ENCODE results near the gene RNF169. TPM values are rescaled to one million over a fixed set of nuclear protein-coding genes. Genes with fewer than 3 reads are reported as not detected.

RNF169 gene
- polyA plus RNA-seq, 1 donor from 2014 or later = 1.1 TPM

DNA sequence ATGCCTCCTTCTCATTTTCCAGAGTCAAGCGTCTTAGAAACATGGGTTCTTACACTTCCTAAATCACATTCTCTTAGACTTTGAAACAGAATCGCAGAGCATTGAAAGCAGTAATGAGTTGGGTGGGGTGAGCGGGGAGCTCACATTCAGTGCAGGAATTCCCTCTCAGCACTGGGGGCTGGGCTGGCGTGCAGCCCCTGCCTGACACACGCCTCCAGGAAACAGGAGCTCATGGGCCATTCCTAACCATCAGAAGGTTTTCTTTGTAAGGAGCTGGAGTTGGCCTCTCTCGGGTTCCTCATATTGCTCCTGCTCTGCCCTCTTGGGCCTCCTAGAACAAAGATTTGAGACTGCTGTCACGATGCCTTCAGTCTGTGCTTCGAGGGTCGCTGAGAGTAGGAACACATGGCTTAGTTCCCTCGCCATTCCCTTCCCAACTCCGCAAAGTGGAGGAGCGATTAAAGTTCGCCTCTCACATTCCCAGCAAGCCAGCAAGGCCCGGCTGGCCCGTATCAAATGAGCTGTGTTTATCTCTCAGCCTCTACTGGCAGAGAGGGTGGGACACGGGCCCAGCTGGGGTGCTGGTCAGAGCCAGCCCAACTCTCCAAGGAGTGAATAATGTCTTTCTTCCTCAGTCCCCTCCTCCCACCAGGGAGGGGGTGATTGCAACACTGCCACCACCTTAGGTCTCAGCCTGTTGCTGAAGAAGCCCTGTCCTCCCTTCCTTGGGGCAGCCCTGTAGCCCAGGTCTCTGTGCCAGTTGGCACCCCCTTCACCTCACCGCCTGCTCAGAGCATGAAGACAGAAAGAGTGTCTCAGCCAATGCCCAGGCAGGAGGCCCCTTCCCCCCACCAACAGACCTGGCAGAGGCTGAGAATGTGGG lies 27.8 kb upstream of the RNF169 start:
- Mint-ChIP-seq H3K27me3 (peaks cover 12% of the 10 kb centered on the region), H3K36me3 (no peaks in the 10 kb centered on the region), H3K9me3 (no peaks in the 10 kb centered on the region), H3K27ac (no peak overlapping the region), H3K4me3 (no peak overlapping the region), H3K4me1 (no peaks in the 10 kb centered on the region)

DNA sequence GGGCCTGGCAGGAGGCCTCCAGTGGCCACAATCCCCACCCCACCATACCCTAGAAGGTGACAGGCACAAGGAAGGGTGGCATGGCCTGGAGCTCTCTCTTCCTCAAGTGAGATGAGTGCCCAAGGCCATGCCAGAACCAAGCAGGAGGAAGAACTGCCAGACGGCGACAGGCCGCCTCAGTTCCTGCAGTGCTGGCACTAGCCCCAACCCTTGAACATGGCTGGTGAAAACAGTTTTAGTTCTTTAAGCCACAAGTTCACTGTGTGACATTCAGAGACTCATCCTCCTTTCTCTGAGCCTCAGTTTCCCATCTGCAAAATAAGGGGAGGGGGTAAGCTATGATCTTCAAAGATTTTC lies 27.2 kb upstream of the RNF169 start:
- peaks cover 0 to 1% (median 0%) of the 10 kb centered on the region in 3 donors for H3K4me1 Mint-ChIP-seq
- H3K36me3 Mint-ChIP-seq = no peaks in the 10 kb centered on the region
- no peak overlapping the region for H3K27ac Mint-ChIP-seq
- peaks cover 14% of the 10 kb centered on the region for H3K27me3 Mint-ChIP-seq
- H3K4me3 Mint-ChIP-seq = no peak overlapping the region
- H3K9me3 Mint-ChIP-seq = no peaks in the 10 kb centered on the region

DNA sequence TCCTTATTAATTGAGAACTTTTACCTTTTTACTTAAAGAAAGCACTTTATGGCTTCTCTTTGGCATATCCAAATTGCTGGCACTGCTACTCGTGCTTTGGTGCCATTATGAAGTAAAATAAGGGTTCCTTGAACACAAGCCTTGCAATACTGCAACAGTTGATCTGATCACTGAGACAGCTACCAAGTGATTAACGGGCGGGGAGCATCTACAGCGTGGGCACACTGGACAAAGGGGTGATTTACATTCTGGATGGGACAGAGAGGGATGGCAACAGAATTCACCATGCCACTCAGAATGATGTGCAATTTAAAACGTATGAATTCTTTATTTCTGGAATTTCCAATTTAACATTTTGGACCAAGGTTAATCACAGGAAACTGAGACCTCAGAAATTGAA lies 25.1 kb upstream of the RNF169 start:
- Mint-ChIP-seq H3K27ac (no peak overlapping the region), H3K4me1 (peaks cover 0 to 2% (median 0%) of the 10 kb centered on the region in 3 donors), H3K9me3 (no peaks in the 10 kb centered on the region), H3K36me3 (no peaks in the 10 kb centered on the region), H3K4me3 (no peak overlapping the region), H3K27me3 (peaks cover 15% of the 10 kb centered on the region)

DNA sequence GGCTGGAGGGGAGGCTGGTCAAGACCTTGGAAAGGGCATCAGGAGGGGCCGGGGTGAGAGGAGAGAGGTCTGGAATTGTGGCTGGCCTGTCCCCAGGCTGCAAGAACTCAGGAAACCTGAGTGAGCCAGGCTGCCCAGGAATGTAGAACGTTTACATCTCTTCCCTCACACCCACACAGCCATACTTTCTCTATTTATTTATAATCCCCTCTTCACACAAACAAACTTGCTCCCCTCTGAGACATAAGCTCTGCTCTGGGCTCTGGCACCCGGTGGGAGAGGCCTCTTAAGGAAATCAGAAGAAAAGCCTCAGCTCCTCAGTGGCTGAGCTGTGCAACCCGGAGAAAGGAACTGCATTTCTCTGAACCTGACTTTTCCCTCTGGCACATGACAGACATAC lies 22.9 kb upstream of the RNF169 start:
- Mint-ChIP-seq H3K36me3 (no peaks in the 10 kb centered on the region), H3K27ac (no peak overlapping the region), H3K4me3 (no peak overlapping the region), H3K27me3 (peaks cover 26% of the 10 kb centered on the region), H3K4me1 (peaks cover 0 to 4% (median under 1%) of the 10 kb centered on the region in 3 donors), H3K9me3 (no peaks in the 10 kb centered on the region)

DNA sequence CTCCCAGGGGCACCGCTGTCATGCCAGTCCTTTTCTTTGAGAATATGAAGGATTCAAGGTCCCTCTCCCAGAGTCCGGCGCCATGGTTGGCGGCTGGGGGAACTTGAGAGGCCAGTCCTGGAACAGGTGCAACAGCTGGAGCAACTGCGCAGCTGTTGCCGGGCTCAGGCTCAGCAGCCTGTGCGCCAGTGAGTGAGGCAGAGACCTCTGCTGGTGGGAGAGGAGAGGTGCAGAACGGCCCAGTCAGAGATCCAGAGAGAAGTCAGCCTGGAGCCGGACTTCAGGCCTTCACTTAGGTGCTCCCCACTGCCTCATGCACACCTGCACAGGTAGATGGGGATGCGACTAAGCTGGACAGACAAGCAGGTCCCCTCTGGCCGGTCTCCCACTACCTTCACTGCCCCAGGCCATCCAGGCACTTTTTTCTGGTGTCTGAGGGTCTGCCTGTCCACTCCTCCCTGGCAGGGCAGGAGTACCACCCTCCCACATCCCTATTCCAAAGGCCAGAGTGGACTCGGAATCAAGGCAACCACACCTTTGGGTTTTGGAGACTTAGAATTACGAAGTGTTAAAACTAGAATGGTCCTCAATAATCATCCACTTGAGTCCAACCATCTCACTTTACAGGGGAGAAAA lies 22.0 kb upstream of the RNF169 start:
- H3K4me1 Mint-ChIP-seq = peaks cover 0 to 4% (median 4%) of the 10 kb centered on the region in 3 donors
- no peaks in the 10 kb centered on the region for H3K9me3 Mint-ChIP-seq
- H3K27ac Mint-ChIP-seq = no peak overlapping the region
- H3K27me3 Mint-ChIP-seq = peaks cover 31% of the 10 kb centered on the region
- no peaks in the 10 kb centered on the region for H3K36me3 Mint-ChIP-seq
- H3K4me3 Mint-ChIP-seq = peak overlapping the region in 1 of 4 donors; percentile 37

DNA sequence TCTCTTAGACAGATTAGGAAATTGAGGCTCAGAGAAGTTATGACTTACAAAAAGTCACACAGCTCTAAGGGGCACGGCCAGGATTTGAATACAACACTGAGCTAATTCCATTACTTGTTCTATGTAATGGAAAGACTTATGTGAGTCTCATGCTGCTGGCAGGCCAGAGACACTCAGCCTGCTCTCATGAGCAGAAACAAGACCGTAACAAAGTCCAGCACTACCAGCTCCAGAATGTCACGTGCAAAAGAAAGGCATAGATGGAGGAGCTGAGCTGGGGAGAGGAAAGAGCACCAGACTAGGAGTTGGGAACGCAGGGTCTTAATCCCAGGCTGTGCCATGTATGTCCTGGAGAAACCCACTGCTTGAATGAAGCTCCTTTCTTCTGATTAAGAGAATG lies 19.3 kb upstream of the RNF169 start:
- H3K9me3 Mint-ChIP-seq = peaks cover 0 to 1% (median 0%) of the 10 kb centered on the region in 3 donors
- no peak overlapping the region for H3K27ac Mint-ChIP-seq
- peaks cover 4% of the 10 kb centered on the region for H3K36me3 Mint-ChIP-seq
- H3K4me3 Mint-ChIP-seq = peak overlapping the region in 1 of 4 donors; percentile 29
- peaks cover 5 to 7% (median 7%) of the 10 kb centered on the region in 3 donors for H3K4me1 Mint-ChIP-seq
- H3K27me3 Mint-ChIP-seq = peaks cover 50% of the 10 kb centered on the region

DNA sequence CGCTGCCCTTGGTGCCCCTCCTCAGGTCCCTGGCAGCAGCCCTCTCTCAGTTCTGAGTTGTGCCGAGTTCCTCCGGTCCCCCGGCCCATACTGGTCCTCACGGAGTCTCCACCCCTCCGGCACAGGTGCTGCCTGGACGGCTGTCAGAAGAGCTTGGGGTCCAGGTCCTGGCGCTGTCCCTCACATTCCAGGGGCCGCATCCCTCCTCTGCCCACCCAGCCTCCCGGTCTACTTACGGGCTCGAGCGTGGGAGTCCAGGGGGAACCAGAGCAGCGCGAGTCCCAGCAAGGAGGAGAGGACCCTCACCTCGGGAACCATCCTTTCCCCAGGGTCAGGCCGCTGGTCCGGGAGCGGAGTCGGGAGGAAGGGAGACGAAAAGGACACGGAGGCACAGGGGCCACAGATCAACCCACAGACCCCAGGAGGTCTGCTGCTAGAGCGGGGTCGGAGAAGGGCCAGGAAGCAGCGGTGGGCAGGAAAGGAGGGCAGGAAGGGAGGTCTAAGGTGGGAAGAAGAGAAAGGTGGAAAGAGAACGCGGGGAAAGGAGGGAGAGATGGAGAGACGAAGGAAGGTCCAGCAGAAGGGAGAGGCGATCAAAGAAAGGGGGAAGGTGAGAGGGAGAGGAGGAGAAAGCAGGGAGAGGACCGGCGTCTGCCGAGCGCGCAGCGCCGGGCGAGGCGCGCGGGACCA lies 17.9 kb upstream of the RNF169 start:
- peak overlapping the region in 1 of 4 donors; percentile 66 for H3K4me3 Mint-ChIP-seq
- H3K9me3 Mint-ChIP-seq = peaks cover 0 to 1% (median 0%) of the 10 kb centered on the region in 3 donors
- H3K27ac Mint-ChIP-seq = no peak overlapping the region
- H3K4me1 Mint-ChIP-seq = peaks cover 5 to 7% (median 7%) of the 10 kb centered on the region in 3 donors
- H3K27me3 Mint-ChIP-seq = peaks cover 48% of the 10 kb centered on the region
- peaks cover 4% of the 10 kb centered on the region for H3K36me3 Mint-ChIP-seq

DNA sequence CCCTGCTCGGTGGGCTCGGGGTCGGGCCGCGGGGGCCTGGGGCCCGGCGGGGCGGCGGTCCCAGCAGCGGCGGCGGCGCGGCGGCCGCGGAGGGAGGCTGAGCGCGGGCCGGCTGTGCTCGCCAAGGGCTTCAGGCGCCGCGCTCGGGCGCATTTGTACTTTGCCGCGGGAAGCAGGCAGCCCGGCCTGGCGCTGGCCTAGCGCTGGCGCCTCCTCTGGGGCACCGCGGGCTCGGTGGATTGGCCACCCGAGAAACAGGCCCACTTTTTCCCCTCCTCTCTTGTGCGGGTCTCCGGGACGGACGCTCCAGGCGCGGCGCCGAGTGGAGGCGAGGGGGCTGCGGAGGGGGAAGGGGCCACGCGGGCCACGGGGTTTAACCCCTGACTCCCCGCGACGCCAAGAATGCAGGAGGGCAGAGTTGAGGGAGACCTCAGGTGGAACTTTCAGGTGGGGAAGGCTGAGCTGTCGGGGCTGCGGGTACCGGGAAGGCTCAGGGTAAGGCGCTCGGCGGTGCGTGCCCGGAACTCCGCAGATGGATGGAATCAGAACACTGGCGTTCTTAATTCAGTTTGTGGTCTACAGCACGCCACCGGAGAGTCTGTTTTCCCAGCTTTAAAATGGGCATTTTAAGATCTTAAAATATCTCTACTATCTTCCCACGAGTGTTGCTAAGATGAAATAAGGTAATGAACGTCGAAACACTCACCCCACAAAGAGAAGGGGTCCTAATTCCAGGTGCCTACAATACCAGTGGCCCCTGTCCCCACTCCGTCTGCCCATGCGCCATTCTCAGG lies 17.2 kb upstream of the RNF169 start, which contains the start of gene CHRDL2:
TSS of gene CHRDL2 (minus strand) at position 126 of the 794 bp plus-strand sequence. CDS start 538 bp downstream, outside the sequence.
- Mint-ChIP-seq H3K36me3 (peaks cover 4% of the 10 kb centered on the region), H3K4me3 (peak within 1 kb of the TSS in 2 of 4 donors; percentile 13 to 66), H3K27ac (no peak within 1 kb of the TSS), H3K4me1 (peaks cover 3 to 7% (median 7%) of the 10 kb centered on the region in 3 donors), H3K27me3 (peaks cover 44% of the 10 kb centered on the region), H3K9me3 (peaks cover 0 to 1% (median 0%) of the 10 kb centered on the region in 3 donors)

DNA sequence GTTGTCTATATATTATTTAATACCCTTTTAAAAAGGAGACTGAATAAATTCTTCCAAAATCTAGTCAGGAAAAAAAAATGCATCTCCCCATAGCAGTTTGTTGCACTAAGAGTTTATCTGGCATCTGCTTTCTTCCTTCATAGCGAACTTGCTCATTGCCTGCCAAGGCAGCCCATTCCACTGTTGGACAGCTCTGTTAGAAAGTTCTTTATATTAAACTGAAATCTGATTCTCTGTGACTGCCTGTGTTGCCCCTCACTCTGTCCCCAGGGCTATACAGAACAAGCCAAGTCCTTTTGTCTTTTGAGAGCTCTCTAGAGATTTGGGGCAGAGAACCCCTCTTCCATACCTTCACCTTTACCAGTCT lies 14.1 kb upstream of the RNF169 start:
- Mint-ChIP-seq H3K4me3 (no peak overlapping the region), H3K27me3 (peaks cover 49% of the 10 kb centered on the region), H3K27ac (no peak overlapping the region), H3K4me1 (peaks cover 1 to 7% (median 7%) of the 10 kb centered on the region in 3 donors), H3K9me3 (peaks cover 0 to 1% (median 0%) of the 10 kb centered on the region in 3 donors), H3K36me3 (peaks cover 4% of the 10 kb centered on the region)

DNA sequence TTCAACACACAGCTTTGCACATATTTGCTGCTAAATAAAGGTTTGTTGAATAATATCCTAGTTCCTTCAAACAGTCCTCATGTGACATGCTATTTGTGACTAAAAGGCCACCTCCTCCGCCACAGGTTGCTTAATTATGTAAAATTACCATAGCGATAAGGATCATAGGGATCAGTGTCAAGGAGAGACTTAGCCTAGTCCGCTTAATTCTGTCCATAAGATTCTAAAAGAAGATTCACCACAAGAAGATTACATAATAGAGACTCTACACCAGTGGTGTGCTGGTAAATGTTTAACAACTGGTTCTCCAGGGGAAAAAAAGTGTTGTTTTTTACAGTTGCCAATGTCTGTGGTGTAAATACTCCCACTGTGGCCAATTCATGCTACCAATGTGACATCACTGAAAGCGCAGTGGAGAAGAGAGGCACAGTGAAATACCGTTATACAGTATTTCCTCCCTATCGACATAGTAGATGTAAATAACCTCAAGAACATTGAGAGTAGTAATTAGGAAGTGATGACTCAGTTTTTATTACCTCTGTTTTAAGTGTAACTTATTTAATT lies 13.2 kb upstream of the RNF169 start:
- Mint-ChIP-seq H3K36me3 (peaks cover 4% of the 10 kb centered on the region), H3K9me3 (peaks cover 0 to 1% (median 0%) of the 10 kb centered on the region in 3 donors), H3K4me3 (no peak overlapping the region), H3K27ac (no peak overlapping the region), H3K27me3 (peaks cover 41% of the 10 kb centered on the region), H3K4me1 (peaks cover 1 to 11% (median 10%) of the 10 kb centered on the region in 3 donors)

DNA sequence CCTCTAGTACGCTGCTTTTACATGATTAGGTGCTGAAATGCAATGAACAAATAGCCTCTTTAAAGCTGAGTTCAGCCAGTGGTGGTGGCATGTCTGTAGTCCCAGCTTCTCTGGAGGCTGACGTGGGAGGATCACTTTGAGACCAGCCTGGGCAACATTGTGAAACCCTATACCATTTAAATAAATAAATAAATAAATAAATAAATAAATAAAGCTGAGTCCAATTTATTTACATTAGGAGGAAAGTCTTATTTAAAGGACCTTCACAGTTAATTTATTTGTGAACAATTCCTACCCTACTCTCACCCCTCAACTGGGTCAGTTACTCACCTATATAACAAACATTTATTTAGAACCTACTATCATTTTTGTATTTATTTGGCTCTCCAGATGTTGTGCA lies 12.6 kb upstream of the RNF169 start:
- Mint-ChIP-seq H3K4me3 (no peak overlapping the region), H3K27me3 (peaks cover 36% of the 10 kb centered on the region), H3K27ac (no peak overlapping the region), H3K9me3 (peaks cover 0 to 1% (median 0%) of the 10 kb centered on the region in 3 donors), H3K36me3 (peaks cover 4% of the 10 kb centered on the region), H3K4me1 (peaks cover 1 to 11% (median 7%) of the 10 kb centered on the region in 3 donors)

DNA sequence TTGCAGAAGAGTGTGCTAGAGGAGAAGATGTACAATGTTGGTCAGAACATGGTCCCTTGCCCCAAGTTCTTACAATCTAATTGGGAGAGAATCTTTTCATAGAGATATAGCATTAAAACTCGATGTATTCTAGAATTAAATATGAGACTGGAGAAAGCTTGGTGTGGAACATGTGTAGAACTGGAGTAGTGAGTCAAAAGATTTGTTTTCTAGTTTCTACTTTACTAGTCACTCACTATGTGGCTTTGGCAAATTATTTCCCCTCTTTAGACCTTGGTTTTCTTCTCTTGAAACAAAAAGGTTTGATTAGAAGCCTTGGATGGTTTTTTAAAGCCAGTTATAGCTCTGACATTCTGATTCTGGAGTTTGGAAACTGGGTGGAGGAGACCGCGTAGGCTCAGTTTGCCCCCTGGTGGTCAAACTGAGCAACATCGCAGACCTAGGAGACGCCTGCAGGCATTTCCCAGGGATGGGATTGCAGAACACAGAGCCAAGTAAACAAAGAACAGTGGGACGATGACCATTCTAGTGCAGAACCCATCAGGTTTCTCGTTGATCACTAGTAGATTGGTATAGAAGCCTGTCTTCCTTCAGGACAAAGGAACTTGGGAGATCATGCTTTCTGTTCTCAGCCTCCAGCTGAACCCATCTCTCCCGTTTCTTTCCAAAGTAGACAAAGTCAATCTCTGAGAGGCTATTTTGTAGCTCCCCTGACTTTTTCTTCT lies 8.9 kb upstream of the RNF169 start:
- no peak overlapping the region for H3K27ac Mint-ChIP-seq
- H3K9me3 Mint-ChIP-seq = peaks cover 0 to 1% (median 0%) of the 10 kb centered on the region in 3 donors
- no peaks in the 10 kb centered on the region for H3K36me3 Mint-ChIP-seq
- H3K4me1 Mint-ChIP-seq = peaks cover 0 to 4% (median 3%) of the 10 kb centered on the region in 3 donors
- H3K4me3 Mint-ChIP-seq = no peak overlapping the region
- peaks cover 11% of the 10 kb centered on the region for H3K27me3 Mint-ChIP-seq

DNA sequence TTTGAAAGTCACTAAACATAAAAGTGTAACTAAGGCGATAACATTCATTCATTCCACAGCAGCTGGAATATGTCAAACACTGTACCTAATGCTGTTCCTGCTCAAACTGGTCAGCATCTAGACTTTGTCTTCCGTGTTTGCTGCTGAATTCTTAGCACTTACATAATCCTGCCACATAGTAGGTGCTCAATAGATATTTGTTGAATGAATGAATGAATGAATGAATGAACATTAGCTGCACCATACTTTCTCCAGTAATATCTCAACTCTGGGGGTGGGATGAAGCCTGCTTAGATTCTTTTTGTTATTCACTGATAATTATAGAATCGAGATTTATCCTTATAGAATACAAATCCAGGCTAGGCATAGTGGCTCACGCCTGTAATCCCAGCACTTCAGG lies 6.6 kb upstream of the RNF169 start:
- H3K4me1 Mint-ChIP-seq = peaks cover 0 to 4% (median 3%) of the 10 kb centered on the region in 3 donors
- H3K9me3 Mint-ChIP-seq = peaks cover 0 to 1% (median 0%) of the 10 kb centered on the region in 3 donors
- no peak overlapping the region for H3K4me3 Mint-ChIP-seq
- peaks cover 7% of the 10 kb centered on the region for H3K27me3 Mint-ChIP-seq
- H3K36me3 Mint-ChIP-seq = no peaks in the 10 kb centered on the region
- no peak overlapping the region for H3K27ac Mint-ChIP-seq

All from IgD-negative memory B cell (primary cell).